Measurements from ENCODE around the gene CAMK1D.
"Not testable (repeated sequence)": the region's sequence is repeated elsewhere in the genome, so short reads cannot be mapped to it uniquely, and the experiment has no call there.

The CAMK1D gene

GRCh38 chr10:12340937-12341336, 8.4 kb upstream of the CAMK1D start:
- DNase-seq (ENCODE audit: low spot score), result no peak

GRCh38 chr10:12341526-12341925, 7.8 kb upstream of the CAMK1D start:
- DNase-seq (ENCODE audit: low spot score), result no peak

GRCh38 chr10:12344375-12345110, 4.8 kb upstream of the CAMK1D start:
- DNase-seq (ENCODE audit: low spot score), result no peak

- DNase-seq (ENCODE audit: low spot score), result no peak
Measured at GRCh38 chr10:12346707-12347106, 2.6 kb upstream of the CAMK1D start.

GRCh38 chr10:12348294-12348869, 965 bp upstream of the CAMK1D start:
- DNase-seq (ENCODE audit: low spot score), result peak; percentile 29

- no peak for DNase-seq (ENCODE audit: low spot score)
Measured at GRCh38 chr10:12349629-12350166, 351 bp downstream of the CAMK1D start.

GRCh38 chr10:12350167-12350872, 973 bp downstream of the CAMK1D start:
- DNase-seq (ENCODE audit: low spot score), result peak; percentile 62

GRCh38 chr10:12350925-12351324, 1.6 kb downstream of the CAMK1D start:
- DNase-seq (ENCODE audit: low spot score), result no peak

- DNase-seq (ENCODE audit: low spot score), result peak; percentile 24
Measured at GRCh38 chr10:12351447-12351846, 2.1 kb downstream of the CAMK1D start.

GRCh38 chr10:12351889-12352288, 2.5 kb downstream of the CAMK1D start:
- DNase-seq (ENCODE audit: low spot score), result no peak

GRCh38 chr10:12353399-12354242, 4.3 kb downstream of the CAMK1D start:
- no peak for DNase-seq (ENCODE audit: low spot score)

GRCh38 chr10:12354696-12355095, 5.3 kb downstream of the CAMK1D start:
- not testable (repeated sequence) for DNase-seq (ENCODE audit: low spot score)

GRCh38 chr10:12355384-12355783, 6.0 kb downstream of the CAMK1D start:
- DNase-seq (ENCODE audit: low spot score), result no peak

- no peak for DNase-seq (ENCODE audit: low spot score)
Measured at GRCh38 chr10:12357525-12358151, 8.3 kb downstream of the CAMK1D start.

- no peak for DNase-seq (ENCODE audit: low spot score)
Measured at GRCh38 chr10:12358863-12359564, 9.7 kb downstream of the CAMK1D start.

GRCh38 chr10:12360461-12360860, 11.1 kb downstream of the CAMK1D start:
- DNase-seq (ENCODE audit: low spot score), result no peak

- DNase-seq (ENCODE audit: low spot score), result not testable (repeated sequence)
Measured at GRCh38 chr10:12361115-12361514, 11.8 kb downstream of the CAMK1D start.

GRCh38 chr10:12364559-12364958, 15.2 kb downstream of the CAMK1D start:
- DNase-seq (ENCODE audit: low spot score), result no peak

GRCh38 chr10:12367272-12367671, 17.9 kb downstream of the CAMK1D start:
- DNase-seq (ENCODE audit: low spot score), result no peak

- DNase-seq (ENCODE audit: low spot score), result no peak
Measured at GRCh38 chr10:12369982-12370381, 20.6 kb downstream of the CAMK1D start.

GRCh38 chr10:12372846-12373245, 23.5 kb downstream of the CAMK1D start:
- no peak for DNase-seq (ENCODE audit: low spot score)

Data from D341Med (cell line).